HEK293 (cell line): ENCODE results near the gene SAMHD1.

ENCODE experiments used
- FEZF1 ChIP-seq: fragments of 450-650 bp; formaldehyde crosslinking; IDR thresholded peaks from 2 replicates; pipeline ENCODE4 v1.5.1; 2016; ENCODE audit warnings: missing biosample characterization, missing genetic modification characterization
- GLI2 ChIP-seq: fragments of 450-650 bp; formaldehyde crosslinking; IDR thresholded peaks from 2 replicates; pipeline ENCODE4; 2017; ENCODE audit warnings: missing biosample characterization, missing genetic modification characterization, low read depth, borderline replicate concordance
- GLIS1 ChIP-seq: fragments of 450-650 bp; formaldehyde crosslinking; IDR thresholded peaks from 2 replicates; pipeline ENCODE4 v1.5.1; 2016; ENCODE audit warnings: missing biosample characterization, missing genetic modification characterization
- MEIS1 ChIP-seq: sonication (generic); formaldehyde crosslinking; IDR thresholded peaks from 2 replicates; pipeline ENCODE4 v1.8.1; 2022; ENCODE audit warnings: missing genetic modification reagents, mild to moderate bottlenecking, borderline replicate concordance
- OSR2 ChIP-seq: fragments of 450-650 bp; formaldehyde crosslinking; IDR thresholded peaks from 2 replicates; pipeline ENCODE4 v1.5.1; 2016; ENCODE audit warnings: missing biosample characterization, missing genetic modification characterization
- PATZ1 ChIP-seq: fragments of 450-650 bp; formaldehyde crosslinking; IDR thresholded peaks from 2 replicates; pipeline ENCODE4 v1.5.1; 2016; ENCODE audit warnings: missing biosample characterization, missing genetic modification characterization
- PRDM10 ChIP-seq: fragments of 450-650 bp; formaldehyde crosslinking; IDR thresholded peaks from 2 replicates; pipeline ENCODE4 v1.5.1; 2016; ENCODE audit warnings: missing biosample characterization, missing genetic modification characterization
- SCRT1 ChIP-seq: fragments of 450-650 bp; formaldehyde crosslinking; IDR thresholded peaks from 2 replicates; pipeline ENCODE4 v1.5.1; 2016; ENCODE audit warnings: missing biosample characterization, missing genetic modification characterization, borderline replicate concordance
- SCRT2 ChIP-seq: fragments of 450-650 bp; formaldehyde crosslinking; IDR thresholded peaks from 2 replicates; pipeline ENCODE4 v1.5.1; 2016; ENCODE audit warnings: missing biosample characterization, missing genetic modification characterization
- SETDB1 ChIP-seq: IDR thresholded peaks from one replicate; pipeline ENCODE4 v1.6.1; 2017; ENCODE audit warnings: mild to moderate bottlenecking, low read length, moderate library complexity, mixed read lengths; ENCODE audit not compliant: insufficient read length
- SP7 ChIP-seq: fragments of 450-650 bp; formaldehyde crosslinking; IDR thresholded peaks from 2 replicates; pipeline ENCODE4 v1.5.1; 2016; ENCODE audit warnings: missing biosample characterization, missing genetic modification characterization
- TCF7L2 ChIP-seq: IDR thresholded peaks from 2 replicates; pipeline ENCODE4 v1.6.1; 2011; ENCODE audit warnings: low read depth, mild to moderate bottlenecking, inconsistent platforms, low read length, moderate library complexity, borderline replicate concordance
- WT1 ChIP-seq: fragments of 450-650 bp; formaldehyde crosslinking; IDR thresholded peaks from 2 replicates; pipeline ENCODE4 v1.5.1; 2016; ENCODE audit warnings: missing biosample characterization, missing genetic modification characterization
- YY2 ChIP-seq: fragments of 450-650 bp; formaldehyde crosslinking; IDR thresholded peaks from 2 replicates; pipeline ENCODE4 v1.5.1; 2016; ENCODE audit warnings: missing biosample characterization, missing genetic modification characterization
- ZNF133 ChIP-seq: fragments of 450-650 bp; formaldehyde crosslinking; IDR thresholded peaks from 2 replicates; pipeline ENCODE4 v1.5.1; 2016; ENCODE audit warnings: missing biosample characterization, missing genetic modification characterization
- ZNF138 ChIP-seq: fragments of 450-650 bp; formaldehyde crosslinking; IDR thresholded peaks from 2 replicates; pipeline ENCODE4 v1.5.1; 2016; ENCODE audit warnings: missing biosample characterization, missing genetic modification characterization, borderline replicate concordance
- ZNF155 ChIP-seq: fragments of 450-650 bp; formaldehyde crosslinking; IDR thresholded peaks from 2 replicates; pipeline ENCODE4 v1.5.1; 2016; ENCODE audit warnings: missing biosample characterization, missing genetic modification characterization
- ZNF16 ChIP-seq: fragments of 450-650 bp; formaldehyde crosslinking; IDR thresholded peaks from 2 replicates; pipeline ENCODE4 v1.5.1; 2016; ENCODE audit warnings: low read depth, missing biosample characterization, missing genetic modification characterization
- ZNF174 ChIP-seq: fragments of 450-650 bp; formaldehyde crosslinking; IDR thresholded peaks from 2 replicates; pipeline ENCODE4 v1.5.0; 2017; ENCODE audit warnings: missing biosample characterization, mild to moderate bottlenecking, missing genetic modification characterization
- ZNF211 ChIP-seq: fragments of 450-650 bp; formaldehyde crosslinking; IDR thresholded peaks from 2 replicates; pipeline ENCODE4 v1.5.1; 2016; ENCODE audit warnings: low read depth, missing biosample characterization, missing genetic modification characterization
- ZNF23 ChIP-seq: fragments of 450-650 bp; formaldehyde crosslinking; IDR thresholded peaks from 2 replicates; pipeline ENCODE4 v1.5.1; 2016; ENCODE audit warnings: missing biosample characterization, missing genetic modification characterization, borderline replicate concordance
- ZNF274 ChIP-seq, 2 experiments: fragments of 200-500 bp in 1 of 2; fragments of 450-650 bp in 1 of 2; sonication (Bioruptor generic) in 1 of 2; formaldehyde crosslinking in 1 of 2; IDR thresholded peaks; 2 replicates each; pipeline versions ENCODE4 v1.5.1 to v1.6.1; 2014 to 2016; ENCODE audit warnings: borderline replicate concordance in 1 of 2, inconsistent platforms in 1 of 2, low read length in 1 of 2, missing biosample characterization in 1 of 2, missing genetic modification characterization in 1 of 2
- ZNF311 ChIP-seq: fragments of 450-650 bp; formaldehyde crosslinking; IDR thresholded peaks from 2 replicates; pipeline ENCODE4 v1.5.1; 2017; ENCODE audit warnings: missing biosample characterization, missing genetic modification characterization, borderline replicate concordance
- ZNF324 ChIP-seq: fragments of 450-650 bp; formaldehyde crosslinking; IDR thresholded peaks from 2 replicates; pipeline ENCODE4 v1.5.1; 2016; ENCODE audit warnings: missing biosample characterization, missing genetic modification characterization
- ZNF366 ChIP-seq: fragments of 450-650 bp; formaldehyde crosslinking; conservative IDR thresholded peaks from 2 replicates; pipeline ENCODE4 v1.5.1; 2016; ENCODE audit warnings: missing biosample characterization, missing genetic modification characterization
- ZNF433 ChIP-seq: fragments of 450-650 bp; formaldehyde crosslinking; IDR thresholded peaks from 2 replicates; pipeline ENCODE4 v1.5.1; 2016; ENCODE audit warnings: missing biosample characterization, missing genetic modification characterization, low read depth
- ZNF48 ChIP-seq: fragments of 450-650 bp; formaldehyde crosslinking; IDR thresholded peaks from 2 replicates; pipeline ENCODE4 v1.5.1; 2016; ENCODE audit warnings: missing biosample characterization, missing genetic modification characterization
- ZNF544 ChIP-seq: fragments of 450-650 bp; formaldehyde crosslinking; IDR thresholded peaks from 2 replicates; pipeline ENCODE4 v1.5.0; 2017; ENCODE audit warnings: missing biosample characterization, missing genetic modification characterization
- ZNF558 ChIP-seq: fragments of 450-650 bp; formaldehyde crosslinking; IDR thresholded peaks from 2 replicates; pipeline ENCODE4 v1.5.1; 2016; ENCODE audit warnings: missing biosample characterization, missing genetic modification characterization
- ZNF596 ChIP-seq: fragments of 450-650 bp; IDR thresholded peaks from 2 replicates; pipeline ENCODE4 v1.5.0; 2018; ENCODE audit warnings: missing biosample characterization, mild to moderate bottlenecking, missing genetic modification characterization, moderate library complexity
- ZNF626 ChIP-seq: fragments of 450-650 bp; sonication (Bioruptor Pico); formaldehyde crosslinking; IDR thresholded peaks from 2 replicates; pipeline ENCODE4 v1.5.1; 2018; ENCODE audit warnings: missing biosample characterization, missing genetic modification characterization, inconsistent platforms
- ZNF692 ChIP-seq: fragments of 450-650 bp; formaldehyde crosslinking; IDR thresholded peaks from 2 replicates; pipeline ENCODE4 v1.5.1; 2016; ENCODE audit warnings: missing biosample characterization, missing genetic modification characterization
- ZNF701 ChIP-seq: fragments of 450-650 bp; formaldehyde crosslinking; IDR thresholded peaks from 2 replicates; pipeline ENCODE4 v1.5.1; 2016; ENCODE audit warnings: missing biosample characterization, missing genetic modification characterization
- ZNF747 ChIP-seq: fragments of 450-650 bp; formaldehyde crosslinking; IDR thresholded peaks from 2 replicates; pipeline ENCODE4 v1.5.1; 2016; ENCODE audit warnings: missing biosample characterization, missing genetic modification characterization
- ZNF776 ChIP-seq: fragments of 450-650 bp; formaldehyde crosslinking; IDR thresholded peaks from 2 replicates; pipeline ENCODE4 v1.5.0; 2017; ENCODE audit warnings: missing biosample characterization, missing genetic modification characterization, borderline replicate concordance
- ZNF785 ChIP-seq: fragments of 450-650 bp; formaldehyde crosslinking; IDR thresholded peaks from 2 replicates; pipeline ENCODE4 v1.5.1; 2016; ENCODE audit warnings: missing biosample characterization, missing genetic modification characterization

Gene SAMHD1

GRCh38 chr20:36988494-36988966, 37.0 kb upstream of the SAMHD1 start (continued):
- TF ChIP-seq ZNF692 (tag by site-specific recombination) (0 out of 2 replicates have a peak, but pooled peaks have one; percentile 25), ZNF558 (tag by site-specific recombination) (no peak), ZNF701 (no peak), ZNF48 (tag by site-specific recombination) (no peak), YY2 (tag by site-specific recombination) (peak; percentile 57; the same call in 1 of the 2 replicates), FEZF1 (tag by site-specific recombination) (no peak), GLIS1 (tag by site-specific recombination) (peak; percentile 54), OSR2 (tag by site-specific recombination) (no peak), ZNF596 (no peak), ZNF174 (tag by site-specific recombination) (no peak), TCF7L2 (no peak), ZNF311 (tag by site-specific recombination) (no peak), ZNF138 (tag by site-specific recombination) (no peak), ZNF211 (no peak), ZNF155 (tag by site-specific recombination) (no peak), WT1 (tag by site-specific recombination) (0 out of 2 replicates have a peak, but pooled peaks have one; percentile 19), ZNF133 (tag by site-specific recombination) (no peak), ZNF16 (tag by site-specific recombination) (no peak), ZNF433 (tag by site-specific recombination) (no peak), SP7 (no peak), ZNF747 (tag by site-specific recombination) (no peak), ZNF776 (tag by site-specific recombination) (no peak), SCRT1 (no peak), PATZ1 (tag by site-specific recombination) (no peak), ZNF324 (tag by site-specific recombination) (no peak), GLI2 (tag by site-specific recombination) (no peak), ZNF23 (tag by site-specific recombination) (no peak), SETDB1 (no peak), MEIS1 (CRISPR knock-in tag) (no peak), ZNF274 (IDR thresholded peaks at IDR 0.05; ENCODE audit: low read length) (no peak), ZNF274 (tag by site-specific recombination; IDR thresholded peaks at IDR 0.05; ENCODE audit: borderline replicate concordance) (no peak), PRDM10 (tag by site-specific recombination) (no peak), ZNF626 (no peak), SCRT2 (tag by site-specific recombination) (peak; percentile 63), ZNF544 (tag by site-specific recombination) (no peak), ZNF366 (0 out of 2 replicates have a peak, but pooled peaks have one; percentile 13), ZNF785 (tag by site-specific recombination) (no peak)
